Motor neuron (in vitro differentiated cells): ENCODE results near the gene GCNT2. TPM values are rescaled to one million over a fixed set of nuclear protein-coding genes. Genes with fewer than 3 reads are reported as not detected.
"Not testable (repeated sequence)": the region's sequence is repeated elsewhere in the genome, so short reads cannot be mapped to it uniquely, and the experiment has no call there.

ENCODE experiments used
- ATAC-seq, 8 experiments: fragments of 200-7000 bp; cut with Tn5 transposase; replicated peaks in 6 of 8; 2 replicates each; pipeline ENCODE4 v1.8.0; 2021; ENCODE audit warnings: mild to moderate bottlenecking in 8 of 8, moderate library complexity in 8 of 8
- H3K27ac ChIP-seq, 2 donors: fragments of 250-450 bp; sonication (Bioruptor Pico); 2 replicates each; pipeline ENCODE4 v1.9.0; 2021; ENCODE audit warnings: antibody characterized with exemption in 2 of 2, mild to moderate bottlenecking in 2 of 2, moderate library complexity in 1 of 2
- H3K4me1 ChIP-seq, 2 donors: fragments of 250-450 bp; sonication (Bioruptor Pico); replicated peaks in 1 of 2; 2 replicates each; pipeline ENCODE4 v1.6.1; 2021; ENCODE audit warnings: antibody characterized with exemption in 2 of 2, mild to moderate bottlenecking in 2 of 2, moderate library complexity in 1 of 2
- H3K4me3 ChIP-seq, 5 donors: fragments of 250-450 bp; sonication (Bioruptor Pico); 2 replicates each; pipeline ENCODE4 v1.9.0; 2021; ENCODE audit warnings: antibody characterized with exemption in 5 of 5, mild to moderate bottlenecking in 5 of 5, moderate library complexity in 4 of 5
- WGBS, 10 experiments: fragments of 450-650 bp; shearing (Covaris generic); methylation state at CpG; one replicate each; pipeline ENCODE4 v1.0.0; 2022; 5-methylcytosine and 5-hydroxymethylcytosine counted together
- in situ Hi-C, 9 experiments: fragments of 400-800 bp; cut with MboI; loops; one replicate each; pipeline ENCODE4 v1.15.0; 2021; ENCODE audit warnings: low sequenced_read_pairs in 9 of 9, low pct_unique_long_range_greater_than_20kb in 2 of 9; ENCODE audit not compliant: unreplicated experiment in 9 of 9
- total RNA-seq, 8 experiments: library from RNA; unstranded; fragments of 300-600 nt; gene quantifications; 2 replicates each; pipeline versions ENCODE4 v1.2.3 to v1.2.4, GENCODE V29; 2022

Gene GCNT2
- total RNA-seq = 10 to 100 TPM in 4 of 8 experiments, 1 to 10 TPM in 3, under 1 TPM in 1; 0.51 to 19.7 (median 8.0) TPM

DNA sequence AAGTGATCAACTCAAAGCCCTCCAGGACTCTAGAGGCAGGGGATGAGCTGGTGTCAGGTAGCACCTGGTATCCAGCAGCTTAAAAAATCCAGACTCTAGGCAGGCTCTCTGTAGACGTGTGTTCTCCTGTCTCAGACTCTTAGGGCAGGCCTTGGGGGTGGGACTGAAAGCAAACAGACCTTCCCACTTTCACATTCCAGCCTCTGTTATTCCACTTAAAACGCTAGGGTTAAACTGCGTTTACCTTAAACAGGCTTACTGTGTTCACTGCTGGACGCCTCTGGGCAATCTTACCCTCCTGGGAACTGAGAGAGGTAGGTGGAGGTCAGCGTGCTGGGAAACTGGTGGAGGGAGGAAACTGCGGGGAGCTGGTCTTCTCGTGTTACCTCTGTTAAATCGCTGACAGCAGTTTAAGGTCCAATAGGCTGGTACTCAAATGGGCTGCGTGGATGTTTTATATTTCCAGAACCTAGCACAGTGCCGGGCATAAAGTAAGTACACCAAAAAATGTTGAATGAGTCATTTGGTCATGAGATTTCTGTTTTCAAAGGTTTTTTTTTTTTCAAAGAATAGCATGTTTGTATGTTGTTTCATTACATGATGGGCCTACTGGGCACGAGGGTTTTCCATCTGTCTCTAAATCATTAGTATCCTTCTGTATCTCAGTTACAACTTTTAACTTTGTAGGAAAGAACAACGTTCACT is at the start of gene GCNT2:
Gene GCNT2 (plus strand): TSS at position 248 of the 705 bp plus-strand sequence. CDS start 7,561 bp downstream, outside the sequence.
- Histone ChIP-seq H3K27ac (peak within 1 kb of the TSS in 1 of 2 donors; percentile 21), H3K4me3 (no peak within 1 kb of the TSS), H3K4me1 (peaks cover 0 to 11% of the 10 kb centered on the region in 2 donors)
- in situ Hi-C loops = loop anchor here in 1 of 9 experiments (25.0 kb wide), 1 partner anchor 291 kb away; no protein-coding TSS in a partner anchor
- WGBS, 10 experiments = 7 to 96% (median 24%) methylated on average over 2 to 8 of the region's 12 CpGs
- peak in 7 of 8 experiments; percentile 19 to 89 (median 48) for ATAC-seq

DNA sequence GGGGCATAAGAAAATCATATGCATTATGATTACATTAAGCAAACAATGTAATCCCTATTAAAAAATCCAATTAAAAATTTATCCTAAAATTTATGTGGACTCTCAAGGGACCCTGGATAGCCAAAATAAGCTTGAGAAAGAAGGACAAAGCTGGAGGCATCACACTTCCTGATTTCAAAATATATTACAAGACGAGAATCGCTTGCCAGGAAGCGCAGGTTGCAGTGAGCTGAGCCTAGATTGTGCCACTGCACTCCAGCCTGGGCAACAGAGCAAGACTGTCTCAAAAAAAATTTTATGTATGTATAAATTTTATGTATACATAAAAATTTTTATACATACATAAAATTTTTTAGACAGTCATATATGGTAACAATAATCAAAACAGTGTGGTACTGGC is 48.5 kb upstream of the GCNT2 start:
- no peak overlapping the region for H3K27ac ChIP-seq
- ATAC-seq = no peak
- H3K4me1 ChIP-seq = peaks cover 5 to 18% of the 10 kb centered on the region in 2 donors
- 20 to 100% (median 83%) methylated on average over 1 to 3 of the region's 3 CpGs; no CpG with 5 or more reads in 2 of the 10 experiments for WGBS, 10 experiments
- in situ Hi-C loops = loop anchor here in 1 of 9 experiments (10.0 kb wide), 1 partner anchor 322 kb away; no protein-coding TSS in a partner anchor
- no peak overlapping the region for H3K4me3 ChIP-seq

DNA sequence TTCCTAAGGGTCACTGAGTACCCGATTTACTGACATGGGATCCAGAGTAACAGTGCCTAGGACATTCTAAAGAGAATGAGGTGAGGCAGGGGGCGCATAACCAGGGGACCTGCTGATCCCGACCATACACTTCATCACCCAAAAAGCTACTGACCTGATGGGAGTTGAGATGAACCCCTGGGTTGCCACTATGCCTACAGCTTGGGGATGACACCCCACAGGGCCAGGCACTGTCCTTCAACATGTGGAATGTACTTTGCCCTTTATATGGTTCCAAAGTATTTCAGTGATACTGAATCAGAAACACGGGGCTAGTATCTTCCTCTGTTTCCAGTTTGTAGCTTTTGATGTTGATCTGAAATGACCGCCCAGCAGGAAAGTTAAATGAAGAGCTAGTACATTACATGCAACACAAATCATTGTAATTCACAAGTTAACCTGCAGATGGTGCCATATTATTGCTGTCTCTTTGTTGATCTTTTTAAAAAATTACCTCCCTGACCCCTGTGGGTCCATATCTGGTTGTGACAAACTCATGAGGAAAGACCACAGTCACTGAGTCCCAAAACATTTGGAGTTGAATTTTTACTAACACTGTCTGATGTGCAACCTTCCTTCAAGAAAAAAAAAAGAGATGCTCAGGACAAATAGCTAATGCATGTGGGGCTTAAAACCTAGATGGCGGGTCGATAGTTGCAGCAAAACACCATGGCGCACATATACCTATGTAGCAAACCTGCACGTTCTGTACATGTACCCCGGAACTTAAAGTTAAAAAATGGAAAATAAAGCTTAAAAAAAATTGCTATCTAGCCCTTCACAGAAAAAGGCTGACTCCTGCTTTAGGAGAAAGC is 42.7 kb upstream of the GCNT2 start:
- no peak overlapping the region for H3K27ac ChIP-seq
- in situ Hi-C loops = loop anchor here in 3 of 9 experiments (10.0 to 25.0 kb wide), 3 partner anchors 209 to 316 kb away; partner anchors contain the start of genes C6orf52 (in 1 of the 3) and PAK1IP1 (in 1 of the 3)
- ATAC-seq = peak in 3 of 8 experiments; percentile 34 to 52 (median 36)
- no peaks in the 10 kb centered on the region for H3K4me1 ChIP-seq
- WGBS, 10 experiments = 27 to 90% (median 58%) methylated on average over 2 to 10 of the region's 10 CpGs
- no peak overlapping the region for H3K4me3 ChIP-seq

DNA sequence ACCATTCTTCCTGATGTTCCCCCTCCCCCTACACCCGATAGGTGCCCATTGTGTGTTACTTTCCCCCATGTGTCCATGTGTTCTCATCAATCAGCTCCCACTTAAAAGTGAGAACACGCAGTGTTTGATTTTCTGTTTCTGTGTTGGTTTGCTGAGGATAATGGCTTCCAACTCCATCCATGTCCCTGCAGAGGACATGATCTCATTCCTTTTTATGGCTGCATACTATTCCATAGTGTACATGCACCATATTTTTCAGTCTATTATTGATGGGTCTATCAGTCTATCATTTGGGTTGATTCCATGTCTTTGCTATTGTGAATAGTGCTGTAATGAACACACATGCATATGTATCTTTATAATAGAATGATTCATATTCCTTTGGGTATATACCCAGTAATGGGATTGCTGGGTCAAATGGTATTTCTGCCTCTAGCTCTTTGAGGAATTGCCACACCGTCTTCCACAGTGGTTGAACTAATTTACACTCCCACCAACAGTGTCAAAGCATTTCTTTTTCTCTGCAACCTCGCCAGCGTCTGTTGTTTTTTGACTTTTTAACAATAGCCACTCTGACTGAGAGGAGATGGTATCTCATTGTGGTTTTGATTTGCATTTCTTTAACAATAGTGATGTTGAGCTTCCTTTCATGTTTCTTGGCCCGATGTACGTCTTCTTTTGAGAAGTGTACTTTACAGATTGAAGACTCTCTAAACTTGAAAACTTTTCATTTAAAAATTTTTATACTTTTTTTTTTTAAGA is 41.0 kb upstream of the GCNT2 start:
- in situ Hi-C loops = loop anchor here in 3 of 9 experiments (10.0 to 25.0 kb wide), 3 partner anchors 207 to 315 kb away; partner anchors contain the start of genes C6orf52 (in 1 of the 3) and PAK1IP1 (in 1 of the 3)
- ATAC-seq = no peak

DNA sequence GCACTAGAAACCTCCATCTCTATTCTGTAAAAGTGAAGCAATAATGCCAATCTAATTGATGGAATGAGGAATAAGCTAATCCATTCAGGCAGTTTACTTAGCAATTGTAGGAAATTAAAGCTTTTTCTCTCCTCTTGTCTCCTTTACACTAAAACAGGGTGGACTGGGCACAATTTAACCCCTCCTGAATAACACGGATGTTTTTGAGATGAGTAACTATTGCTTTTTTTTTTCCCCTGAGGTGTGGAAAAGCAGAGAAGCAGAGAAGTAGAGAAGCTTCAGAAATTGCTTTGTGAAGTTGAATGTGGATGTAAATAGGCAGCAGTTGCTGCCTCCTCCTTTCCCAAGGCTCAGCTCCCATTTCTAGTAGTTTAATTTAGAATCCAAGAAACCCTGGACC is 40.0 kb upstream of the GCNT2 start:
- Histone ChIP-seq H3K4me1 (no peaks in the 10 kb centered on the region), H3K27ac (no peak overlapping the region), H3K4me3 (no peak overlapping the region)
- ATAC-seq = no peak
- 0 to 100% (median 67%) methylated on average over 1 of the region's 1 CpG; no CpG with 5 or more reads in 3 of the 10 experiments for WGBS, 10 experiments
- in situ Hi-C loops = loop anchor here in 3 of 9 experiments (25.0 kb wide), 2 partner anchors 206 to 306 kb away; partner anchors contain the start of genes C6orf52 (in 1 of the 3) and PAK1IP1 (in 1 of the 3)

More for the DNA sequence above, 41.0 kb upstream of the GCNT2 start:
- WGBS, 10 experiments = 15 to 58% (median 47%) methylated on average over 1 to 7 of the region's 7 CpGs; no CpG with 5 or more reads in 1 of the 10 experiments
- H3K27ac ChIP-seq = no peak overlapping the region
- no peak overlapping the region for H3K4me3 ChIP-seq
- no peaks in the 10 kb centered on the region for H3K4me1 ChIP-seq

DNA sequence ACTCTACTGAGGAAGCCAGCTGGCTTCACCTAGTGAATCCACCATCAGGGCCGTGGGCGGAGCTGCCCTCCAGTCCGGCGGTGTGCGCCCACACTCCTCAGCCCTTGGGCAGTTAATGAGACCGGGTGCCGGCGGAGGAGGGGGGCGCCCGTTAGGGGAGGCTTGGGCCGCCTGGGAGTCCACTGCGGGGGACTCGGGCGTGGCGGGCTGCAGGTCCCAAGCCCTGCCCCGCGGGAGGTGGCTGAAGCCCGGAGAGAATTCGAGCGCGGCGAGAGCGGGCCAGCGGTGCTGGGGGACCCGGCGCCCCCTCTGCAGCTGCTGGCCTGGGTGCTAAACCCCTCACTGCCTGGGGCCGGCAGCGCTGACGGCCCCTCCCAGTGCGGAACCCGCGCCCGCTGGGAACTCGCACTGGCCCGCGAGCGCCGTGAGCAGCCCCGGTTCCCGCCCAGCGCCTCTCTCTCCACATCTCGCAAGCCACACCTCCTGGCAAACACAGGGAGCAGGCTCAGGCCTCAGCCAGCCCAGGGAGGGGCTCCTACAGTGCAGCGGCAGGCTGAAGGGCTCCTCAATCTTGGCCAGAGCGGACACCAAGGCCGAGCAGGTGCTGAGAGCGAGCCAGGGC is 38.4 kb upstream of the GCNT2 start:
- in situ Hi-C loops = loop anchor here in 3 of 9 experiments (25.0 kb wide), 2 partner anchors 205 to 305 kb away; partner anchors contain the start of genes C6orf52 (in 1 of the 3) and PAK1IP1 (in 1 of the 3)
- WGBS, 10 experiments = 100% methylated on average over 11 of the region's 46 CpGs; no CpG with 5 or more reads in 9 of the 10 experiments
- no peak for ATAC-seq
- Histone ChIP-seq H3K27ac (no peak overlapping the region), H3K4me1 (no peaks in the 10 kb centered on the region), H3K4me3 (no peak overlapping the region)

DNA sequence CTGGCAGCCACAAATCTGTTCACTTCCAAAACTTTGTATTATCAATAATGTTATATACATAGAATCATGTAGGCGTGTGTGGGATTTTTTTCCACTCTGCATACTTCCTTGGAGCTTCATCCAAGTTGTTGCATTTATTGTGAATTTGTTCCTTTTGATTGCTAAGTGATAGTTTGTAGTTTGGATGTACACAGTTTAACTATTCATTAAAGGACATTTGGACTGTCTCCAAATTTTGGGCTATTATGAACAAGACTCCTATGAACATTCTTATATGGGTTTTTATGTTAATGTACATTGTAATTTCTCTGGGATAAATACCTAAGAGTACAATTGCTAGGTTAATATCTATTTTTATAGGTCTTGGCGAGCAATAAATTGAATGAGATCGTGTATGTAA is 36.2 kb upstream of the GCNT2 start:
- no peak overlapping the region for H3K4me3 ChIP-seq
- peak in 1 of 8 experiments; percentile 58 for ATAC-seq
- in situ Hi-C loops = loop anchor here in 3 of 9 experiments (25.0 kb wide), 2 partner anchors 202 to 302 kb away; partner anchors contain the start of genes C6orf52 (in 1 of the 3) and PAK1IP1 (in 1 of the 3)
- no peaks in the 10 kb centered on the region for H3K4me1 ChIP-seq
- no peak overlapping the region for H3K27ac ChIP-seq
- 10 to 100% (median 87%) methylated on average over 1 to 3 of the region's 3 CpGs for WGBS, 10 experiments

DNA sequence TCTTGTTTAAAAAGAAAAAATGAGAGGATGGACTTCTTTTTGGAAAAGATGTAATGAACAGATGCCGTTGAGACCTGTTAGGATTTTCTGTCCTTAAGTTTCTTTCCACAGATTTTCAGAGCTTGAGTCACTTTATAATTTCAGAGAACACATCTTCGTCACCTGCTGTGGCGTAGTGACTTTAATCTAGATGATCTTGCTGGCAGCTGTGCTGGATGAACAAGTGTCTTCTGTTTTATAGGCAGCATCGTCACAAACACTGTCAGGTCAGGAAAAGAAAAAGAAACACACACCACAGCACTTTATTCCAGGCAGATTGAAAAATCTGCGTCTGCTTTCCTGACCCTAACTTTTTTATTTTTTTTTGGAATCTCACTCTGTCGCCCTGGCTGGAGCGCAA is 35.7 kb upstream of the GCNT2 start:
- in situ Hi-C loops = loop anchor here in 3 of 9 experiments (25.0 kb wide), 2 partner anchors 202 to 302 kb away; partner anchors contain the start of genes C6orf52 (in 1 of the 3) and PAK1IP1 (in 1 of the 3)
- Histone ChIP-seq H3K27ac (no peak overlapping the region), H3K4me3 (no peak overlapping the region), H3K4me1 (no peaks in the 10 kb centered on the region)
- WGBS, 10 experiments = 28 to 100% (median 82%) methylated on average over 2 to 7 of the region's 7 CpGs; no CpG with 5 or more reads in 1 of the 10 experiments
- no peak for ATAC-seq

DNA sequence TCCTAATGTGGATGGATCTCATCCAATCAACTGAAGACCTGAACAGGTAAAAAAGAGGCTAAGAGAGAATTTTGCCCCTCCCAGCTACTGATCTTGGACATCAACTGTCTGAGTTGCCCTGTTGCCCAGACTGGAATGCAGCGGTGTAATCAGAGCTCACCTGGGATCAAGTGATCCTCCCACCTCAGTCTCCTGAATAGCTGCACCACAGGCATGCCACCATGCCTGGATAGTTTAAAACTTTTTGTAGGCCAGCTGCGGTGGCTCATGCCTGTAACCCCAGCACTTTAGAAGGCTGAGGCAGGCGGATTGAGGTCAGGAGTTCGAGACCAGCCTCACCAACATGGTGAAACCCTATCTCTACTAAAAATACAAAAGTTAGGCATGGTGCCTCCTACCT is 34.9 kb upstream of the GCNT2 start:
- ATAC-seq = no peak
- in situ Hi-C loops = loop anchor here in 3 of 9 experiments (25.0 kb wide), 2 partner anchors 201 to 301 kb away; partner anchors contain the start of genes C6orf52 (in 1 of the 3) and PAK1IP1 (in 1 of the 3)

DNA sequence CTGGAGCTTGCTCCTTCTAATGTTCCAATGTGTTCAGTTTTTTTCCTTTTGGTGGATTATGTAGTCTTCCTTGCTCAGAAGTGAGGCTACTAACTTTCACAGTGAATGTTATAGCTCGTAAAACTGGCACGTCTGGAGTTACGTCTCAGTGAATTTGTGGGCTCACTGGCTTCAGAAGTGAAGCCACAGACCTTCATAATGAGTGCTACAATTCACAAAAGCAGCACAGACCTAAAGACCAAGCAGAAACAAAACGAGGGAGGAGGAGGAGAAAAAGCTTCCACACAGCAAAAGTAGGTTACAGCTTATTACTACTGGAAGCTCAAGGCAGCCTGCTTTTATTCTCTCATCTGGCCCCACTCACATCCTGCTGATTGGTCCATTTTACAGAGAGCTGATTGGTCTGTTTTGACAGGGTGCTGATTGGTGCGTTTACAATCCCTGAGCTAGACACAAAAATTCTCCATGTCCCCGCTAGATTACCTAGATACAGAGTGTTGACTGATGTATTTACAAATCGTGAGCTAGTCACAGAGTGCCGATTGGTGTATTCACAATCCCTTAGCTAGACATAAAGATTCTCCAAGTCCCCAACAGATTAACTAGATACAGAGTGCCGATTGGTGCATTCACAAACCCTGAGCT is 34.1 kb upstream of the GCNT2 start:
- 18 to 90% (median 80%) methylated on average over 1 to 7 of the region's 9 CpGs; no CpG with 5 or more reads in 3 of the 10 experiments for WGBS, 10 experiments
- H3K27ac ChIP-seq, ATAC-seq, H3K4me1 ChIP-seq, H3K4me3 ChIP-seq: not testable (repeated sequence)
- in situ Hi-C loops = loop anchor here in 3 of 9 experiments (25.0 kb wide), 2 partner anchors 200 to 300 kb away; partner anchors contain the start of genes C6orf52 (in 1 of the 3) and PAK1IP1 (in 1 of the 3)

More for the DNA sequence above, 34.9 kb upstream of the GCNT2 start:
- Histone ChIP-seq H3K4me1 (no peaks in the 10 kb centered on the region), H3K27ac (no peak overlapping the region), H3K4me3 (no peak overlapping the region)
- 17 to 100% (median 83%) methylated on average over 1 to 4 of the region's 4 CpGs; no CpG with 5 or more reads in 3 of the 10 experiments for WGBS, 10 experiments
